B cell (primary cell): ENCODE results near the gene DHX36. TPM values are rescaled to one million over a fixed set of nuclear protein-coding genes. Genes with fewer than 3 reads are reported as not detected.

Experiments
- ATAC-seq: fragments of 200-7000 bp; cut with Tn5 transposase; one replicate; pipeline ENCODE4 v1.10.0; 2021; ENCODE audit warnings: low read depth, mild to moderate bottlenecking, moderate number of reproducible peaks, moderate library complexity
- CTCF ChIA-PET: fragments of 350-600 bp; sonication (Branson Sonifier 250); formaldehyde crosslinking; loops from one replicate; lab custom pipeline; 2021; ENCODE audit warnings: antibody characterized with exemption, inconsistent platforms; lab: Charles Lee
- POLR2A ChIA-PET: fragments of 350-600 bp; sonication (Branson Sonifier 250); formaldehyde crosslinking; loops from one replicate; lab custom pipeline; 2021; ENCODE audit warnings: antibody characterized with exemption; lab: Charles Lee
- DNase-seq: peaks from one replicate; pipeline ENCODE4 v3.0.0; 2013
- H2AFZ ChIP-seq: 2 replicates; pipeline ENCODE4 v1.6.1; 2012; ENCODE audit warnings: mild to moderate bottlenecking, low read depth, low read length; ENCODE audit not compliant: insufficient read depth, poor library complexity, severe bottlenecking
- H3K27ac ChIP-seq, 2 donors: 1 replicate in 1 of 2; 2 replicates in 1 of 2; pipeline ENCODE4 v1.5.1; 2012 to 2013; ENCODE audit warnings: low read length in 2 of 2, mild to moderate bottlenecking in 2 of 2, moderate library complexity in 1 of 2
- H3K27me3 ChIP-seq, 4 experiments: fragments of 200-600 bp in 1 of 4; sonication (generic) in 1 of 4; replicated peaks in 1 of 4; 1 replicate in 2 of 4; 2 replicates in 2 of 4; pipeline versions ENCODE4 v1.6.1 to v1.7.0; 2013 to 2016; ENCODE audit warnings: low read length in 3 of 4, mild to moderate bottlenecking in 2 of 4, mixed read lengths in 1 of 4, moderate library complexity in 1 of 4; ENCODE audit not compliant: insufficient read depth in 4 of 4, control insufficient read depth in 3 of 4; ENCODE audit errors: control extremely low read depth in 1 of 4
- H3K36me3 ChIP-seq, 2 experiments: replicated peaks in 1 of 2; 1 replicate in 1 of 2; 2 replicates in 1 of 2; pipeline versions ENCODE4 v1.6.1 to v1.7.1; 2013; ENCODE audit warnings: low read length in 1 of 2; ENCODE audit not compliant: insufficient read depth in 2 of 2, control insufficient read depth in 1 of 2; ENCODE audit errors: control extremely low read depth in 1 of 2, extremely low read depth in 1 of 2
- H3K4me1 ChIP-seq, 2 donors: fragments of 200-600 bp in 1 of 2; sonication (generic) in 1 of 2; 1 replicate in 1 of 2; 2 replicates in 1 of 2; pipeline versions ENCODE4 v1.5.1 to v1.6.1; 2013 to 2017; ENCODE audit warnings: low read length in 2 of 2; ENCODE audit not compliant: control insufficient read depth in 2 of 2, insufficient read depth in 2 of 2
- H3K4me2 ChIP-seq: replicated peaks from 2 replicates; pipeline ENCODE3; 2012; ENCODE audit warnings: mild to moderate bottlenecking, low read depth, low read length; ENCODE audit not compliant: poor library complexity, severe bottlenecking
- H3K4me3 ChIP-seq, 5 experiments: fragments of 200-600 bp in 1 of 5; sonication (generic) in 1 of 5; 1 replicate in 3 of 5; 2 replicates in 2 of 5; pipeline versions ENCODE4 v1.5.1 to v1.7.0; 2011 to 2016; ENCODE audit warnings: low read length in 4 of 5, mild to moderate bottlenecking in 4 of 5, low read depth in 2 of 5, control low read depth in 1 of 5, moderate library complexity in 1 of 5; ENCODE audit not compliant: insufficient read depth in 1 of 5; ENCODE audit errors: control extremely low read depth in 1 of 5, extremely low read depth in 1 of 5
- H3K79me2 ChIP-seq: fragments of 200-600 bp; sonication (generic); one replicate; pipeline ENCODE4 v1.6.0; 2016; ENCODE audit warnings: low read length; ENCODE audit not compliant: control insufficient read depth, insufficient read depth
- H3K9ac ChIP-seq: fragments of 200-600 bp; sonication (generic); 2 replicates; pipeline ENCODE4 v1.6.1; 2017; ENCODE audit warnings: mild to moderate bottlenecking, low read length, moderate library complexity
- H3K9me3 ChIP-seq, 3 donors: one replicate each; pipeline versions ENCODE4 v1.6.1 to v1.7.1; 2013; ENCODE audit warnings: low read length in 2 of 3; ENCODE audit not compliant: control insufficient read depth in 2 of 3, insufficient read depth in 1 of 3; ENCODE audit errors: control extremely low read depth in 1 of 3
- H4K20me1 ChIP-seq: 2 replicates; pipeline ENCODE4 v1.6.0; 2012; ENCODE audit warnings: mild to moderate bottlenecking, low read length; ENCODE audit not compliant: insufficient read depth, control insufficient read depth, poor library complexity, severe bottlenecking
- H3K27ac Mint-ChIP-seq: one replicate; pipeline ENCODE4 v1.8.0; 2021; ENCODE audit warnings: mixed read lengths
- H3K27me3 Mint-ChIP-seq: one replicate; pipeline ENCODE4 v1.8.0; 2021; ENCODE audit warnings: mixed read lengths
- H3K4me1 Mint-ChIP-seq: one replicate; pipeline ENCODE4 v1.8.0; 2021; ENCODE audit warnings: mixed read lengths
- H3K4me3 Mint-ChIP-seq: one replicate; pipeline ENCODE4 v1.8.0; 2021; ENCODE audit warnings: mixed read lengths
- H3K9me3 Mint-ChIP-seq: one replicate; pipeline ENCODE4 v1.8.0; 2022; ENCODE audit warnings: mixed read lengths; ENCODE audit not compliant: insufficient read depth
- CTCF ChIP-seq: fragments of 200-600 bp; IDR thresholded peaks from one replicate; pipeline ENCODE4 v1.8.0; 2022; ENCODE audit warnings: antibody characterized with exemption, mild to moderate bottlenecking
- EZH2 ChIP-seq: IDR thresholded peaks from 2 replicates; pipeline ENCODE4 v1.6.1; 2012; ENCODE audit warnings: borderline replicate concordance, low read depth, mild to moderate bottlenecking, moderate library complexity, low read length; ENCODE audit not compliant: insufficient read depth, poor library complexity, severe bottlenecking
- WGBS: methylation state at CpG from one replicate; pipeline ENCODE4 v1.1.5; 2013; ENCODE audit warnings: missing lambda C conversion rate; ENCODE audit not compliant: insufficient coverage; 5-methylcytosine and 5-hydroxymethylcytosine counted together
- intact Hi-C: fragments of 100-400 bp; cut with micrococcal nuclease; formaldehyde crosslinking; loops from one replicate; pipeline ENCODE4 v1.10.0; 2022
- polyA plus RNA-seq: library from polyadenylated mRNA; depleted of rRNA; stranded (reverse); fragments of >200 nt; gene quantifications from 2 replicates; pipeline ENCODE4 v1.2.3, GENCODE V29; 2012
- total RNA-seq, 2 donors: library from RNA; stranded (reverse); fragments of 120-200 nt in 1 of 2; gene quantifications; 1 replicate in 1 of 2; 2 replicates in 1 of 2; pipeline versions ENCODE4 v1.2.3 to v1.2.4, GENCODE V29; 2013 to 2022

Gene DHX36
- total and polyA plus RNA-seq, 2 donors (not counting 1 experiment from before 2014, with no cell fraction given), result 33.4 to 113 TPM

GRCh38 chr3:154242766-154243165 is 81.5 kb downstream of the DHX36 start:
- ChIA-PET CTCF (interaction anchor here (0.6 kb wide), 1 partner anchor 1203 kb away, joined by 3 read pairs; no protein-coding TSS in a partner anchor), POLR2A (no interaction called here)
- Histone ChIP-seq H3K4me2 (no peak overlapping the region), H3K4me1 (no peaks in the 10 kb centered on the region), H3K27me3 (no peaks in the 10 kb centered on the region), H3K9ac (no peak overlapping the region), H3K4me3 (no peak overlapping the region), H3K27ac (no peak overlapping the region), H4K20me1 (no peaks in the 10 kb centered on the region), H3K79me2 (no peaks in the 10 kb centered on the region), H3K9me3 (no peaks in the 10 kb centered on the region), H3K36me3 (no peaks in the 10 kb centered on the region), H2AFZ (no peak overlapping the region)
- peaks cover 8% of the 10 kb centered on the region for H3K27me3 Mint-ChIP-seq
- H3K27ac Mint-ChIP-seq, result no peak overlapping the region
- intact Hi-C loops, result no loop called here
- no peaks in the 10 kb centered on the region for H3K9me3 Mint-ChIP-seq
- no peak overlapping the region for H3K4me3 Mint-ChIP-seq
- WGBS, result 75% methylated on average over 1 of the region's 4 CpGs
- H3K4me1 Mint-ChIP-seq, result no peaks in the 10 kb centered on the region
- ATAC-seq (no peak), DNase-seq (no peak)
- no peak for TF ChIP-seq CTCF
- no peak for TF ChIP-seq EZH2

GRCh38 chr3:154241496-154241895 is 82.8 kb downstream of the DHX36 start:
- H3K4me1 ChIP-seq, result no peaks in the 10 kb centered on the region
- no peaks in the 10 kb centered on the region for H3K79me2 ChIP-seq
- ChIA-PET POLR2A (no interaction called here), CTCF (no interaction called here)
- no peak overlapping the region for H2AFZ ChIP-seq
- H3K9me3 ChIP-seq, result no peaks in the 10 kb centered on the region
- TF ChIP-seq CTCF, result no peak
- TF ChIP-seq EZH2, result no peak
- ATAC-seq, result no peak
- Mint-ChIP-seq H3K27ac (no peak overlapping the region), H3K27me3 (peaks cover 8% of the 10 kb centered on the region), H3K4me3 (no peak overlapping the region), H3K4me1 (no peaks in the 10 kb centered on the region), H3K9me3 (no peaks in the 10 kb centered on the region)
- H3K4me2 ChIP-seq, result no peak overlapping the region
- H3K4me3 ChIP-seq, result no peak overlapping the region
- no peak overlapping the region for H3K27ac ChIP-seq
- no peak overlapping the region for H3K9ac ChIP-seq
- intact Hi-C loops, result no loop called here
- H3K27me3 ChIP-seq, result no peaks in the 10 kb centered on the region
- 100% methylated on average over 4 of the region's 5 CpGs for WGBS
- no peaks in the 10 kb centered on the region for H3K36me3 ChIP-seq
- H4K20me1 ChIP-seq, result no peaks in the 10 kb centered on the region
- no peak for DNase-seq
